Kidney (tissue), 14 donors: ENCODE data around the gene RTEL1. TPM values are rescaled to one million over a fixed set of nuclear protein-coding genes. Genes with fewer than 3 reads are reported as not detected.

Experiments used
- DNase-seq, 5 donors: peaks; one replicate each; pipeline ENCODE4 v3.0.0-alpha.2; 2013 to 2020
- FAIRE-seq: peaks from 2 replicates; lab custom pipeline; 2012; peaks lifted over from hg19 to GRCh38; lab: Jason Lieb, UNC
- H3K27ac ChIP-seq, 2 donors: one replicate each; pipeline ENCODE4 v1.7.0; 2013; ENCODE audit warnings: low read depth in 2 of 2, low read length in 2 of 2, inconsistent platforms in 1 of 2
- H3K27me3 ChIP-seq: one replicate; pipeline ENCODE4 v1.7.1; 2013; ENCODE audit warnings: low read length, inconsistent platforms; ENCODE audit not compliant: control insufficient read depth, insufficient read depth
- H3K36me3 ChIP-seq, 3 donors: one replicate each; pipeline versions ENCODE4 v1.7.0 to v1.7.1; 2013; ENCODE audit warnings: low read length in 3 of 3, control low read depth in 1 of 3, inconsistent platforms in 1 of 3; ENCODE audit not compliant: insufficient read depth in 3 of 3, control insufficient read depth in 2 of 3
- H3K4me1 ChIP-seq, 3 donors: one replicate each; pipeline versions ENCODE4 v1.7.0 to v1.7.1; 2013; ENCODE audit warnings: low read length in 3 of 3, inconsistent platforms in 1 of 3, low read depth in 1 of 3; ENCODE audit not compliant: control insufficient read depth in 2 of 3, insufficient read depth in 2 of 3
- H3K4me3 ChIP-seq, 3 donors: one replicate each; pipeline versions ENCODE4 v1.7.0 to v1.8.1; 2013; ENCODE audit warnings: low read length in 3 of 3, control low read depth in 1 of 3, inconsistent platforms in 1 of 3
- H3K9ac ChIP-seq, 3 donors: one replicate each; pipeline versions ENCODE4 v1.7.0 to v1.7.1; 2013; ENCODE audit warnings: low read length in 3 of 3, control low read depth in 1 of 3, inconsistent platforms in 1 of 3
- H3K9me3 ChIP-seq, 3 donors: one replicate each; pipeline versions ENCODE4 v1.7.0 to v1.7.1; 2013; ENCODE audit warnings: low read length in 3 of 3, control low read depth in 1 of 3, inconsistent platforms in 1 of 3; ENCODE audit not compliant: control insufficient read depth in 2 of 3, insufficient read depth in 1 of 3
- intact Hi-C: fragments of 100-400 bp; cut with DNase I; formaldehyde crosslinking; loops from one replicate; pipeline ENCODE4 v1.11.1; 2022
- polyA plus RNA-seq: library from polyadenylated mRNA; stranded (reverse); fragments of 350-450 nt; fragmentation: Illumina TruSeq; extraction: RNeasy Lipid Tissue Mini Kit (QIAGEN cat#74804); gene quantifications from one replicate; pipeline ENCODE4 v1.2.3, GENCODE V29; 2014; ENCODE audit warnings: low read depth, low replicate concordance; ENCODE audit not compliant: insufficient read depth
- total RNA-seq: library from RNA; stranded (reverse); fragmentation: NEBNext Ultra II Directional; extraction: Animal tissue kit (Norgen Biotek cat#: 25700); gene quantifications from one replicate; pipeline ENCODE4 v1.2.1, GENCODE V29; 2021
- TF ChIP-seq, protein P1 (sequence below): IDR thresholded peaks from 3 replicates; pipeline ENCODE4 v1.5.1; 2012; ENCODE audit warnings: mild to moderate bottlenecking, moderate library complexity, borderline replicate concordance; ENCODE audit not compliant: insufficient read depth; ENCODE audit errors: extremely low read depth
- donor health status: control.
- donor health status: control.
- donor health status: control.
- donor health status: control.
- donor health status: control.
- donor health status: DM: yes; HTN: yes; CAD: no.
- donor health status: Normal renal cell carcinoma (clear cell type).

The RTEL1 gene
- total and polyA plus RNA-seq, 2 donors from 2014 or later, result 5.3 to 37.7 TPM

DNA sequence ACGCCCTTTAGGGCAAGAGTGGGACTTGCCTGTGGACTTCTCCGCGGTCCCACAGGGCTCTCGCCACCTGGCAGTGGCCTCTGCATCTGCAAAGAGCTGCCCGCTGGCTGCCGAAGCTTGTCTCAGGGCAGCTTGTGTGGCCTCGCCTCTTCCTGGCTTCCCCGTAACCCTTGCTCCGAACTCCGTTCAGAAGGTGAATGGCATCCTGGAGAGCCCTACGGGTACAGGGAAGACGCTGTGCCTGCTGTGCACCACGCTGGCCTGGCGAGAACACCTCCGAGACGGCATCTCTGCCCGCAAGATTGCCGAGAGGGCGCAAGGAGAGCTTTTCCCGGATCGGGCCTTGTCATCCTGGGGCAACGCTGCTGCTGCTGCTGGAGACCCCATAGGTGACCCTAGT lies 3.0 kb downstream of the RTEL1 start:
- Histone ChIP-seq H3K9me3 (no peaks in the 10 kb centered on the region), H3K9ac (no peak overlapping the region), H3K4me3 (no peak overlapping the region), H3K27ac (no peak overlapping the region), H3K36me3 (peaks cover 0 to 11% (median 6%) of the 10 kb centered on the region in 3 donors), H3K4me1 (peaks cover 0 to 14% (median 0%) of the 10 kb centered on the region in 3 donors), H3K27me3 (no peaks in the 10 kb centered on the region)
- no peak for DNase-seq
- intact Hi-C loops, result no loop called here
- no peak for FAIRE-seq
- TF ChIP-seq, protein P1, sequence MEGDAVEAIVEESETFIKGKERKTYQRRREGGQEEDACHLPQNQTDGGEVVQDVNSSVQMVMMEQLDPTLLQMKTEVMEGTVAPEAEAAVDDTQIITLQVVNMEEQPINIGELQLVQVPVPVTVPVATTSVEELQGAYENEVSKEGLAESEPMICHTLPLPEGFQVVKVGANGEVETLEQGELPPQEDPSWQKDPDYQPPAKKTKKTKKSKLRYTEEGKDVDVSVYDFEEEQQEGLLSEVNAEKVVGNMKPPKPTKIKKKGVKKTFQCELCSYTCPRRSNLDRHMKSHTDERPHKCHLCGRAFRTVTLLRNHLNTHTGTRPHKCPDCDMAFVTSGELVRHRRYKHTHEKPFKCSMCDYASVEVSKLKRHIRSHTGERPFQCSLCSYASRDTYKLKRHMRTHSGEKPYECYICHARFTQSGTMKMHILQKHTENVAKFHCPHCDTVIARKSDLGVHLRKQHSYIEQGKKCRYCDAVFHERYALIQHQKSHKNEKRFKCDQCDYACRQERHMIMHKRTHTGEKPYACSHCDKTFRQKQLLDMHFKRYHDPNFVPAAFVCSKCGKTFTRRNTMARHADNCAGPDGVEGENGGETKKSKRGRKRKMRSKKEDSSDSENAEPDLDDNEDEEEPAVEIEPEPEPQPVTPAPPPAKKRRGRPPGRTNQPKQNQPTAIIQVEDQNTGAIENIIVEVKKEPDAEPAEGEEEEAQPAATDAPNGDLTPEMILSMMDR, result no peak

DNA sequence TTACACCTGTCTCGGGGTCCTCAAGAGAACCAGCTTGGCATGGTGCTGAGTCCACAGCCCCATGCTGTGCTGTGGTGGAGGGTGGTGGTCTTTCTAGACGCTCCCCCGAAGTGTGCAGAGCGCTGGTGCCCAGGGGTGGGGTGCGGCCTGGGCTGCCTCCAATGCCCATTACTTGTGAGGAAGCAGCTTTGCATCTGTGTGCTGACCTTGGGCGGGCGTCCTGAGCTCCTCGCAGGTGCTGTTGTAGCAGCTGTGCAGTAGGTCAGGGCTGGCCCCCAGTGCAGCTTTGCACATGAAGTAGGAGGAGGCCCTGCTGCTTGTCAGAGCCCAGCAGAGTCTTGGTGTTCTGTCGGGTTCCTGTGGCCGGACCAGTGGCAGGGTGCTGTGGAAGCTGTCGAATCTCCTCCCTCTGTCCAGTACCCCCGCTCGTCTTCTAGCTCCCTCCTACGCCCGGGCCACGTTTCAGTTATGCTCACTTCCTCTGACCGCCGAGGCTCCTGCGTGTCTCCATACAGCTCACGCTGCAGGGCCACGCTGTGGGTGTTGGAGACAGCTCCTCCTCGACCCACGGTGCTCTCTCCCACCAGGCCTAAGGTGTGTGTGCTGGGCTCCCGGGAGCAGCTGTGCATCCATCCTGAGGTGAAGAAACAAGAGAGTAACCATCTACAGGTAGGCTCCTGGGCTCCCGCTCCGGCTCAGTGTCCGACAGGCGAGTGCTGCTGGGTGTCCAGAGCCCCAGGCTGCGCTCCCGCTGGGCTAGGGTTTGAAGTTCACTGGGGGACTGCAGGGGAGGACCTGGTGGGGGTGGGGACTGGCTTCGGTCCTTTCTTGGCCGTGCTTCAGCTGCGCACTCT lies 4.1 kb downstream of the RTEL1 start:
- H3K4me1 ChIP-seq, result peaks cover 0 to 13% (median 0%) of the 10 kb centered on the region in 3 donors
- intact Hi-C loops, result no loop called here
- DNase-seq, result peak in 1 of 5 donors; percentile 69
- peaks cover 0 to 11% (median 9%) of the 10 kb centered on the region in 3 donors for H3K36me3 ChIP-seq
- H3K9me3 ChIP-seq, result no peaks in the 10 kb centered on the region
- H3K9ac ChIP-seq, result no peak overlapping the region
- TF ChIP-seq, protein P1, result no peak
- H3K4me3 ChIP-seq, result no peak overlapping the region
- no peak overlapping the region for H3K27ac ChIP-seq
- FAIRE-seq, result no peak
- no peaks in the 10 kb centered on the region for H3K27me3 ChIP-seq

DNA sequence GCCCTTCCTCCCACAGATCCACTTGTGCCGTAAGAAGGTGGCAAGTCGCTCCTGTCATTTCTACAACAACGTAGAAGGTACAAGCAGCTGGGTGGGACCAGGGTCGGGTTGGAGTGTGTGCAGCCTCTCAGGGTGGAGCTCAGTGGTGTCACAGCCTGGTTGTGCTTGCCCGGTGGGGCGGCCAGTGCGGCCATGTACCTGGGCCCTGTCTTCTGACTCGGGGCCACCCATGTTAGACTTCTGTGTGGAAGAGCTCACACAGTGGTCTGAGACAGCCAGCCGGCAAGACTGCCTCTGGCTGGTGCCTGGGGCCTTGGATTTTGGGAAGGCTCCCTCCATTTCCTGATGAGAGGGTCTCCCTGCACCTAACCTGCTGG lies 4.7 kb downstream of the RTEL1 start:
- no peak overlapping the region for H3K27ac ChIP-seq
- no peak for DNase-seq
- H3K4me1 ChIP-seq, result peaks cover 0 to 8% (median 0%) of the 10 kb centered on the region in 3 donors
- H3K27me3 ChIP-seq, result no peaks in the 10 kb centered on the region
- intact Hi-C loops, result no loop called here
- TF ChIP-seq, protein P1, result no peak
- H3K4me3 ChIP-seq, result no peak overlapping the region
- no peak overlapping the region for H3K9ac ChIP-seq
- peaks cover 0 to 14% (median 11%) of the 10 kb centered on the region in 3 donors for H3K36me3 ChIP-seq
- H3K9me3 ChIP-seq, result no peaks in the 10 kb centered on the region
- no peak for FAIRE-seq
